Astrocyte of the spinal cord (primary cell): Measurements from ENCODE around the gene APCS.

Experiments
- DNase-seq: peaks from one replicate; pipeline ENCODE4 v3.0.0; 2011; ENCODE audit warnings: low read depth, low spot score
- H3K4me3 ChIP-seq: 2 replicates; pipeline ENCODE4 v1.5.1; 2011; ENCODE audit warnings: low read depth, mild to moderate bottlenecking, low read length, moderate library complexity
- in situ Hi-C: cut with HindIII; loops from 2 replicates; pipeline ENCODE4 v1.10.0; 2017; ENCODE audit warnings: low sequenced_read_pairs
- TF ChIP-seq, protein P1 (sequence below): IDR thresholded peaks from 2 replicates; pipeline ENCODE4 v1.5.1; 2012; ENCODE audit warnings: low read depth, mild to moderate bottlenecking, low read length, inconsistent platforms

The APCS gene

DNA sequence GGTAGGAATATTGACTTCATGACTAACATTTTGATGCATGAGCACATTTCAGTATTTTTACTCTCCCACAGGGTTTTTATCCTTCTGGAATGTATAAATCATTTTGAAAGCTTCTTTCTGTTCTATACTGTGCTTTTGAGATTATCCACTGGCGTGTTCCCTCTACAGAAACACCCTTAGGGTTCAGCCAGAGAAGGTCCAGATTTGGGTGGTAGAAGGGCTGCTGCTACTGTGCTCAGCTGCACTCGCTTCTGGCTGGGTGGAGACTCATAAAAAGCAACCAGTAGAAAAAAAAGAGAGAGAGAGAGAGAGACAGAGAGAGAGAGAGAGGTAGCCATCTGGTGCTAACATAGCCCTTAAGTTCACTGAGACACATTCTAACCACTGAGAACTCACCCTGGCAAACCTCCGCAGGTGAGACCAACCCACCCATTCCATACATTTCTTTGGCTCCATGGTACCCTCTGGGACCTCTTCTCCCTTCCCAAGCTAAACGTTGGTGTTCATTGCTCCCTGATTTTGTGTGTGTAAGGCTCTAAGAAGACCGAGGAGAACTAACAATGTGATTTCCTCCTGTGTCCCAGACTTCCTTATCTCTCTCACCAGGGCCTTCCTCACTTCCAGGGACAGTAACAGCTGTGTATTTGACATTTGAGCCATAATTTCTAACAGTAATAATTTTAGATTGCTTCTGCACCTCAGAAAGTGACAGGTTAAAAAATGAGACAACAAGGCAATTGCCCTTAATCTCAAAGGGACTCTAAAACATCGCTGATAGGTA lies 7.2 kb downstream of the APCS start:
- DNase-seq, result peak; percentile 51
- in situ Hi-C loops, result no loop called here
- H3K4me3 ChIP-seq, result no peak overlapping the region
- TF ChIP-seq, protein P1, sequence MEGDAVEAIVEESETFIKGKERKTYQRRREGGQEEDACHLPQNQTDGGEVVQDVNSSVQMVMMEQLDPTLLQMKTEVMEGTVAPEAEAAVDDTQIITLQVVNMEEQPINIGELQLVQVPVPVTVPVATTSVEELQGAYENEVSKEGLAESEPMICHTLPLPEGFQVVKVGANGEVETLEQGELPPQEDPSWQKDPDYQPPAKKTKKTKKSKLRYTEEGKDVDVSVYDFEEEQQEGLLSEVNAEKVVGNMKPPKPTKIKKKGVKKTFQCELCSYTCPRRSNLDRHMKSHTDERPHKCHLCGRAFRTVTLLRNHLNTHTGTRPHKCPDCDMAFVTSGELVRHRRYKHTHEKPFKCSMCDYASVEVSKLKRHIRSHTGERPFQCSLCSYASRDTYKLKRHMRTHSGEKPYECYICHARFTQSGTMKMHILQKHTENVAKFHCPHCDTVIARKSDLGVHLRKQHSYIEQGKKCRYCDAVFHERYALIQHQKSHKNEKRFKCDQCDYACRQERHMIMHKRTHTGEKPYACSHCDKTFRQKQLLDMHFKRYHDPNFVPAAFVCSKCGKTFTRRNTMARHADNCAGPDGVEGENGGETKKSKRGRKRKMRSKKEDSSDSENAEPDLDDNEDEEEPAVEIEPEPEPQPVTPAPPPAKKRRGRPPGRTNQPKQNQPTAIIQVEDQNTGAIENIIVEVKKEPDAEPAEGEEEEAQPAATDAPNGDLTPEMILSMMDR, result no peak

DNA sequence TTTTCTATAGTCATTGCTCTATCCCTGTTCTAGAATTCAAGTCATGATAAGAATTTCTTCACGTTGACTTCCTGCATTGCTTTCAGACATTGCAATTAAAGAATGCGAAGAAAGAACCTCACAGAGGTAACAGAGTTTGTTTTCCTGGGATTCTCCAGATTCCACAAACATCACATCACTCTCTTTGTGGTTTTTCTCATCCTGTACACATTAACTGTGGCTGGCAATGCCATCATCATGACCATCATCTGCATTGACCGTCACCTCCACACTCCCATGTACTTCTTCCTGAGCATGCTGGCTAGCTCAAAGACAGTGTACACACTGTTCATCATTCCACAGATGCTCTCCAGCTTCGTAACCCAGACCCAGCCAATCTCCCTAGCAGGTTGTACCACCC lies 10.6 kb downstream of the APCS start:
- no peak overlapping the region for H3K4me3 ChIP-seq
- peak; percentile 94 for DNase-seq
- TF ChIP-seq, protein P1, result no peak
- in situ Hi-C loops, result no loop called here

DNA sequence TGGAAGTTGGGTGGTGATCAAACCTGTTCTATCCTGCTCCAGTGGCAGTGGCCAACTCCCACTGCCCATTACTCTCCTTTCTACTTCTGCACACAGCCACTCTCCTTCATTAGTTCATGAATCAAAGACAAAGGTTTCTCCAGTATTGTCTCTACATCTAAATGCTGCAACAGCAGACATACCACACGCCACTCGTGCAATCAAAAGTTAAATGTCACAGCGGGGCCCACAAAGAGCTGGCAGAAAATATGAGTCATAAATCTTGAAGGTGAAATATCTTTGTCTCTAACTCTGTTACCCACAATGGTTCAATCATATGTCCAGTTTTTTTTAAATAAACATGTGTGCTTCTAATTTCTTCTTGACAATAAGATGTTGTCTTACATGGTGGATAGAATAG lies 13.3 kb downstream of the APCS start:
- in situ Hi-C loops, result no loop called here
- DNase-seq, result no peak
- no peak overlapping the region for H3K4me3 ChIP-seq
- TF ChIP-seq, protein P1, result no peak

DNA sequence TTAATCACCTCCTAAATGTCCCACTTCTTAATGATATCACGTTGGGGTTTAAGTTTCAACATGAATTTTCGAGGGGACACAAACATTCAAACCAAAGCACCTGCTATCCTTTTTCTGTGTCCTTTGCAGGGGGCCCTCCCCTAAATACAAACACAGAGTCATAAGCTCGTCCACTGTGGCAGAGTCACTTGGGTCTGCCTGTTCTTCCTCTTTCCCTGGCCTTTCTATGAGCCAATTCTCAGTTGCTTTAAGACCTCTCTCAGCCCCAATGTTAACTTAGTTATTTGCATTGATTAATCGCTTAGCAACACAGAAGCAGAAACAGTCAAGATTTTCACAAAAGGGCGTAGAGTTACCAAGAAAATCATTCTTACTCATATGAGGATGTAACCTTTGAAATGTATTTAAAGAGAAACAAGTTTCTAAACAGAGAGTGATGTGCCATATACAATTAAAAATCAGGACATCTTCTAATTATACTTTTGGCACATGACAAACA lies 14.9 kb downstream of the APCS start:
- in situ Hi-C loops, result no loop called here

DNA sequence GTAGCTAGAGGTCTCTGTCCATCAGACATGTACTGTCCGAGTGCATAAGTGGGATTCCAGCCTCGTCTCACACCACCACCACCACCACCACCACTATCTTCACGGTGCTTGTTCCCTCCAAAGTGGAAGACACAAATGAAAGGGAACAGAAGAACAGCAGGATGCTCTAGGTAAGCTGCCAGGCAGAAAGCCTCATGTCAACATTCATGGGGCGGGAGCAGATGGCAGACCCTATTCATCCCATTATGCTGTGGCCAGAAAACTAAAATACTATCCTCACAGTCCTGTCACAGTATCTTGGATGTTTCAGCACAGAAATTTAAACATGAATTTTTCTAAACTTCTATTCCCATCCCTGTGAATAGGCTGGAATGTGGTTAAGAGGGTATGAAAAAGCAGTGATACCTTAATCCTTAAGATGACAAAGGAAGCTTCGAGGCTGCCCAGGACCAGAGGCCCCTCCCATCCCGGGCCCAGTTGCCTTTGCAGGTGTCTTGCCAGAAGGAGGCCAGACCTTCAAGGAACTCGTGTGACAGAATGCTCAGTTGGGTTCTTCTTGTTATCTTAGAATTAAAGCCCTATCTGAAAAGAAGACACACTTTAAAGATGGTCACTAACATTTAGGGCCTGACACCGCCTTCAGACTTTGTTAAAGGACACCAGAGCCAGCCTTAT lies 24.7 kb downstream of the APCS start:
- H3K4me3 ChIP-seq, result no peak overlapping the region
- in situ Hi-C loops, result no loop called here
- no peak for DNase-seq
- TF ChIP-seq, protein P1, result no peak

More for the DNA sequence above, 14.9 kb downstream of the APCS start:
- TF ChIP-seq, protein P1, result no peak
- no peak overlapping the region for H3K4me3 ChIP-seq
- no peak for DNase-seq

DNA sequence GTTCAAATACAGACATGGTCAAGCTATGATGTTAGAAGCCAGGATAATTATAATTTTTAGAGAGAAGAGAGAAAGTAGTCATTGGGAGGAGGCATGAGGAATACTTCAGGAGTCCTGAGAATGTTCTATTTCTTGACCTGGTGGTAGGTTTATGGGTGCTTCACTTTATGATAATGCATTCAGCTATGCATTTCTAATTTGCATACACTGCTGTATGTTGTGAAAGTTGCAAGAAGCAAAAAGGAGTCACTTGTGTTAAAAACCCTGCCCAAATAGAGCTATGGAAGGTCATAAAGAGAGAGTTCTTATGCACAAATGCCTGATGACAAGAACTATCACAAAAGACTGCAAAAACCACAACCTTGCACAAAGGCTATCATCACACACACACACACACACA lies 45.3 kb downstream of the APCS start:
- no peak overlapping the region for H3K4me3 ChIP-seq
- no peak for DNase-seq
- TF ChIP-seq, protein P1, result no peak
- in situ Hi-C loops, result no loop called here
